Measurements from ENCODE around the gene OVOL1. TPM values are rescaled to one million over a fixed set of nuclear protein-coding genes. Genes with fewer than 3 reads are reported as not detected.

OVOL1 gene
- total RNA-seq, 2 experiments from 2014 or later: not detected

- no peak overlapping the region for H3K27ac Mint-ChIP-seq
- H3K9me3 Mint-ChIP-seq: no peaks in the 10 kb centered on the region
- H3K4me3 Mint-ChIP-seq: peak overlapping the region; percentile 49
- DNase-seq: no peak
- CTCF ChIA-PET: interaction anchor here (0.6 to 8.1 kb wide), 41 partner anchors 8 to 273 kb away, joined by 3 to 158 read pairs (median 5); partner anchors contain the start of genes CCDC85B, FIBP, KAT5 and RNASEH2C
- H3K36me3 Mint-ChIP-seq (ENCODE audit: low read depth): no peaks in the 10 kb centered on the region
- H3K27me3 Mint-ChIP-seq (ENCODE audit: low read depth): no peaks in the 10 kb centered on the region
- peaks cover 10% of the 10 kb centered on the region for H3K4me1 Mint-ChIP-seq (ENCODE audit: low read depth)
- intact Hi-C loops (cut with micrococcal nuclease): no loop called here
Observed at GRCh38 chr11:65778901-65779668, 7.8 kb upstream of the OVOL1 start.

GRCh38 chr11:65779669-65779918 lies 7.3 kb upstream of the OVOL1 start:
- H3K27me3 Mint-ChIP-seq (ENCODE audit: low read depth): no peaks in the 10 kb centered on the region
- H3K36me3 Mint-ChIP-seq (ENCODE audit: low read depth): no peaks in the 10 kb centered on the region
- no peak for DNase-seq
- H3K9me3 Mint-ChIP-seq: no peaks in the 10 kb centered on the region
- H3K4me1 Mint-ChIP-seq (ENCODE audit: low read depth): peaks cover 10% of the 10 kb centered on the region
- no peak overlapping the region for H3K27ac Mint-ChIP-seq
- H3K4me3 Mint-ChIP-seq: peak overlapping the region; percentile 86
- intact Hi-C loops (cut with micrococcal nuclease): no loop called here
- CTCF ChIA-PET: interaction anchor here (0.6 to 8.1 kb wide), 39 partner anchors 9 to 272 kb away, joined by 3 to 158 read pairs (median 5); partner anchors contain the start of genes CCDC85B, KAT5, RNASEH2C and SNX32

GRCh38 chr11:65779919-65780769 lies 6.7 kb upstream of the OVOL1 start:
- Mint-ChIP-seq H3K4me3 (peak overlapping the region; percentile 86), H3K27ac (peak overlapping the region; percentile 36), H3K9me3 (no peaks in the 10 kb centered on the region), H3K36me3 (ENCODE audit: low read depth) (no peaks in the 10 kb centered on the region), H3K4me1 (ENCODE audit: low read depth) (peaks cover 10% of the 10 kb centered on the region), H3K27me3 (ENCODE audit: low read depth) (no peaks in the 10 kb centered on the region)
- CTCF ChIA-PET: interaction anchor here (0.6 to 8.1 kb wide), 42 partner anchors 8 to 271 kb away, joined by 3 to 158 read pairs (median 5); partner anchors contain the start of genes CCDC85B, KAT5, RNASEH2C and SNX32
- intact Hi-C loops (cut with micrococcal nuclease): loop anchor here (1.0 to 2.0 kb wide), 4 partner anchors 38 to 209 kb away; partner anchors contain the start of gene FIBP
- DNase-seq: peak; percentile 88

- no peaks in the 10 kb centered on the region for H3K36me3 Mint-ChIP-seq (ENCODE audit: low read depth)
- peak within 1 kb of the TSS; percentile 86 for H3K4me3 Mint-ChIP-seq
- peak within 1 kb of the TSS; percentile 36 for H3K27ac Mint-ChIP-seq
- CTCF ChIA-PET: interaction anchor here (0.9 to 8.1 kb wide), 24 partner anchors 10 to 114 kb away, joined by 3 to 158 read pairs (median 13); partner anchors contain the start of genes KAT5, RNASEH2C and SNX32
- H3K9me3 Mint-ChIP-seq: no peaks in the 10 kb centered on the region
- intact Hi-C loops (cut with micrococcal nuclease): loop anchor here (1.0 to 2.0 kb wide), 4 partner anchors 38 to 209 kb away; partner anchors contain the start of gene FIBP
- peaks cover 4% of the 10 kb centered on the region for H3K27me3 Mint-ChIP-seq (ENCODE audit: low read depth)
- peak; percentile 68 for DNase-seq
- H3K4me1 Mint-ChIP-seq (ENCODE audit: low read depth): peaks cover 14% of the 10 kb centered on the region
Observed at GRCh38 chr11:65780770-65781151, 6.1 kb upstream of the OVOL1 start, which contains the start of gene AP5B1. Gene AP5B1, minus strand, starts transcription at chr11:65780976. Its CDS starts 385 bp downstream, at chr11:65780591.

GRCh38 chr11:65781152-65781961 lies 5.5 kb upstream of the OVOL1 start:
- peaks cover 8% of the 10 kb centered on the region for H3K27me3 Mint-ChIP-seq (ENCODE audit: low read depth)
- peak overlapping the region; percentile 47 for H3K4me3 Mint-ChIP-seq
- H3K9me3 Mint-ChIP-seq: no peaks in the 10 kb centered on the region
- H3K36me3 Mint-ChIP-seq (ENCODE audit: low read depth): no peaks in the 10 kb centered on the region
- no peak overlapping the region for H3K27ac Mint-ChIP-seq
- intact Hi-C loops (cut with micrococcal nuclease): loop anchor here (2.0 kb wide), 1 partner anchor 107 kb away; the partner anchor contains the start of gene FIBP
- CTCF ChIA-PET: interaction anchor here (0.9 to 8.1 kb wide), 16 partner anchors 10 to 115 kb away, joined by 3 to 158 read pairs (median 16); no protein-coding TSS in a partner anchor
- peaks cover 16% of the 10 kb centered on the region for H3K4me1 Mint-ChIP-seq (ENCODE audit: low read depth)
- no peak for DNase-seq

GRCh38 chr11:65781962-65782815 lies 4.7 kb upstream of the OVOL1 start:
- Mint-ChIP-seq H3K4me1 (ENCODE audit: low read depth) (peaks cover 16% of the 10 kb centered on the region), H3K36me3 (ENCODE audit: low read depth) (no peaks in the 10 kb centered on the region), H3K9me3 (no peaks in the 10 kb centered on the region), H3K27me3 (ENCODE audit: low read depth) (peaks cover 12% of the 10 kb centered on the region), H3K4me3 (no peak overlapping the region), H3K27ac (no peak overlapping the region)
- CTCF ChIA-PET: interaction anchor here (0.5 to 8.1 kb wide), 3 partner anchors 11 to 34 kb away, joined by 3 to 158 read pairs (median 6); no protein-coding TSS in a partner anchor
- no peak for DNase-seq
- intact Hi-C loops (cut with micrococcal nuclease): loop anchor here (2.0 kb wide), 1 partner anchor 107 kb away; the partner anchor contains the start of gene FIBP

- Mint-ChIP-seq H3K27me3 (ENCODE audit: low read depth) (peaks cover 14% of the 10 kb centered on the region), H3K9me3 (no peaks in the 10 kb centered on the region), H3K36me3 (ENCODE audit: low read depth) (no peaks in the 10 kb centered on the region), H3K27ac (no peak overlapping the region), H3K4me3 (no peak overlapping the region), H3K4me1 (ENCODE audit: low read depth) (peaks cover 14% of the 10 kb centered on the region)
- CTCF ChIA-PET: interaction anchor here (1.3 to 8.1 kb wide), 5 partner anchors 12 to 118 kb away, joined by 3 to 158 read pairs (median 4); partner anchors contain the start of gene FOSL1
- intact Hi-C loops (cut with micrococcal nuclease): no loop called here
- DNase-seq: no peak
Observed at GRCh38 chr11:65782816-65783228, 4.0 kb upstream of the OVOL1 start.

GRCh38 chr11:65785319-65786007 lies 1.4 kb upstream of the OVOL1 start:
- Mint-ChIP-seq H3K4me3 (no peak overlapping the region), H3K4me1 (ENCODE audit: low read depth) (peaks cover 16% of the 10 kb centered on the region), H3K36me3 (ENCODE audit: low read depth) (no peaks in the 10 kb centered on the region), H3K9me3 (no peaks in the 10 kb centered on the region), H3K27ac (no peak overlapping the region), H3K27me3 (ENCODE audit: low read depth) (peaks cover 34% of the 10 kb centered on the region)
- intact Hi-C loops (cut with micrococcal nuclease): no loop called here
- CTCF ChIA-PET: interaction anchor here (0.6 to 1.9 kb wide), 7 partner anchors 15 to 119 kb away, joined by 3 to 8 read pairs (median 3); partner anchors contain the start of genes KAT5 and MUS81
- peak; percentile 35 for DNase-seq

GRCh38 chr11:65786008-65786785 lies 666 bp upstream of the OVOL1 start:
- no peaks in the 10 kb centered on the region for H3K9me3 Mint-ChIP-seq
- DNase-seq: no peak
- no peak overlapping the region for H3K4me3 Mint-ChIP-seq
- H3K4me1 Mint-ChIP-seq (ENCODE audit: low read depth): peaks cover 16% of the 10 kb centered on the region
- intact Hi-C loops (cut with micrococcal nuclease): no loop called here
- no peaks in the 10 kb centered on the region for H3K36me3 Mint-ChIP-seq (ENCODE audit: low read depth)
- H3K27me3 Mint-ChIP-seq (ENCODE audit: low read depth): peaks cover 38% of the 10 kb centered on the region
- H3K27ac Mint-ChIP-seq: no peak overlapping the region
- CTCF ChIA-PET: no interaction called here

Measured in activated naive CD4-positive, alpha-beta T cell treated with anti-CD3 and anti-CD28 coated beads for 36 hours (primary cell).